ENCODE data around the gene GABPB1. TPM values are rescaled to one million over a fixed set of nuclear protein-coding genes. Genes with fewer than 3 reads are reported as not detected.

The GABPB1 gene
- total and polyA plus RNA-seq, 2 of the 13 experiments (the other 11 are each of a cell fraction or from before 2014, with no cell fraction given) = 17.5 to 39.5 TPM

DNA sequence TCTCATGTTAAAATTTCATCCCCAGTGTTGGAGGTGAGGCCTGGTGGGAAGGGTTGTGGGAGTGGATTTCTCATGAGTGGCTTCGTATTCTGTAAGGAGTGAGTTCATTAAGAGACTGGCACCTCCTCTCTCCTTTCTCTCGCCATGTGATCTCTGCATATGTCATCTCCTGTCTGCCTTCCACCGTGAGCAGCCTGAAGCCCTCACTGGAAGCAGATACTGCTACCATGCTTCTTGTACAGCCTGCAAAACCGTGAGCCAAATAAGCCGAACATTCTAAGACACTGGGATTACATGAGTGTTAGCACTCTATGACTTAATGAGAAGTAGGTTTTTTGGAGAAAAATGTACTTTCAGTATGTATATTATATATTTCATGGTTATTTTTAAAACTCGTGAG, 6.8 kb upstream of the GABPB1 start:
- Histone ChIP-seq H3K4me2 (ENCODE audit: low read depth, low read length) (no peak overlapping the region), H3K36me3 (replicated peaks in 1 of 2; ENCODE audit: control insufficient read depth in 1 of 2, insufficient read depth in 2 of 2, low read length in 2 of 2) (peaks cover 1 to 10% of the 10 kb centered on the region in 2 experiments; a peak in 3 of 5 replicates), H3K79me2 (ENCODE audit: insufficient read depth, low read length) (peaks cover 14% of the 10 kb centered on the region), H2AFZ (ENCODE audit: low read length) (no peak overlapping the region), H3K4me3 (replicated peaks in 1 of 3; ENCODE audit: insufficient read depth in 1 of 3, low read depth in 2 of 3, low read length in 3 of 3) (no peak overlapping the region), H3K9me3 (ENCODE audit: low read length) (no peaks in the 10 kb centered on the region), H4K20me1 (ENCODE audit: insufficient read depth, low read length) (peaks cover 6% of the 10 kb centered on the region; the same call in 1 of the 2 replicates), H3K4me1 (ENCODE audit: insufficient read depth, low read length) (peaks cover 26% of the 10 kb centered on the region), H3K27ac (ENCODE audit: extremely low read length, insufficient read depth, low read length) (no peak overlapping the region), H3K9ac (ENCODE audit: insufficient read depth, low read depth, low read length) (no peak overlapping the region), H3K27me3 (ENCODE audit: control insufficient read depth in 1 of 2, insufficient read depth in 2 of 2, low read length in 2 of 2) (no peaks in the 10 kb centered on the region)
- FAIRE-seq (no peak), DNase-seq (ENCODE audit: low spot score) (no peak), ATAC-seq (no peak)
- no TSS peak for BruUV-seq (replicated peaks)
- ChIA-PET CTCF (ENCODE audit: low intra/inter-chr PET ratio, low total read pairs) (no interaction called here), POLR2A (no interaction called here)
- intact Hi-C loops (cut with micrococcal nuclease; ENCODE audit: unreplicated experiment) (no loop called here), in situ Hi-C loops (cut with HindIII; ENCODE audit: extremely low pct_ligation_motif_present, low pct_unique_long_range_greater_than_20kb) (no loop called here)
- 86% methylated on average over 6 of the region's 6 CpGs for WGBS (ENCODE audit: low lambda C conversion rate)
- TF ChIP-seq JUND (CRISPR knock-in tag; IDR thresholded peaks at IDR 0.05) (no peak), HOXD1 (CRISPR knock-in tag; IDR thresholded peaks at IDR 0.05) (no peak), MATR3 (CRISPR knock-in tag; IDR thresholded peaks at IDR 0.05) (no peak), ZFP90 (CRISPR knock-in tag; IDR thresholded peaks at IDR 0.05; ENCODE audit: borderline replicate concordance) (no peak), ZNF17 (CRISPR knock-in tag; IDR thresholded peaks at IDR 0.05) (no peak), ZNF296 (CRISPR knock-in tag; conservative IDR thresholded peaks at IDR 0.05) (no peak), KMT2A (CRISPR knock-in tag; IDR thresholded peaks at IDR 0.05) (no peak), KDM3A (CRISPR knock-in tag; IDR thresholded peaks at IDR 0.05; ENCODE audit: low read depth) (no peak), CAMTA2 (CRISPR knock-in tag; IDR thresholded peaks at IDR 0.05; ENCODE audit: borderline replicate concordance) (no peak)
- TF ChIP-seq, protein P1, sequence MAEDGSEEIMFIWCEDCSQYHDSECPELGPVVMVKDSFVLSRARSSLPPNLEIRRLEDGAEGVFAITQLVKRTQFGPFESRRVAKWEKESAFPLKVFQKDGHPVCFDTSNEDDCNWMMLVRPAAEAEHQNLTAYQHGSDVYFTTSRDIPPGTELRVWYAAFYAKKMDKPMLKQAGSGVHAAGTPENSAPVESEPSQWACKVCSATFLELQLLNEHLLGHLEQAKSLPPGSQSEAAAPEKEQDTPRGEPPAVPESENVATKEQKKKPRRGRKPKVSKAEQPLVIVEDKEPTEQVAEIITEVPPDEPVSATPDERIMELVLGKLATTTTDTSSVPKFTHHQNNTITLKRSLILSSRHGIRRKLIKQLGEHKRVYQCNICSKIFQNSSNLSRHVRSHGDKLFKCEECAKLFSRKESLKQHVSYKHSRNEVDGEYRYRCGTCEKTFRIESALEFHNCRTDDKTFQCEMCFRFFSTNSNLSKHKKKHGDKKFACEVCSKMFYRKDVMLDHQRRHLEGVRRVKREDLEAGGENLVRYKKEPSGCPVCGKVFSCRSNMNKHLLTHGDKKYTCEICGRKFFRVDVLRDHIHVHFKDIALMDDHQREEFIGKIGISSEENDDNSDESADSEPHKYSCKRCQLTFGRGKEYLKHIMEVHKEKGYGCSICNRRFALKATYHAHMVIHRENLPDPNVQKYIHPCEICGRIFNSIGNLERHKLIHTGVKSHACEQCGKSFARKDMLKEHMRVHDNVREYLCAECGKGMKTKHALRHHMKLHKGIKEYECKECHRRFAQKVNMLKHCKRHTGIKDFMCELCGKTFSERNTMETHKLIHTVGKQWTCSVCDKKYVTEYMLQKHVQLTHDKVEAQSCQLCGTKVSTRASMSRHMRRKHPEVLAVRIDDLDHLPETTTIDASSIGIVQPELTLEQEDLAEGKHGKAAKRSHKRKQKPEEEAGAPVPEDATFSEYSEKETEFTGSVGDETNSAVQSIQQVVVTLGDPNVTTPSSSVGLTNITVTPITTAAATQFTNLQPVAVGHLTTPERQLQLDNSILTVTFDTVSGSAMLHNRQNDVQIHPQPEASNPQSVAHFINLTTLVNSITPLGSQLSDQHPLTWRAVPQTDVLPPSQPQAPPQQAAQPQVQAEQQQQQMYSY (CRISPR knock-in tag; IDR thresholded peaks at IDR 0.05) = no peak
- TF ChIP-seq, protein P2, sequence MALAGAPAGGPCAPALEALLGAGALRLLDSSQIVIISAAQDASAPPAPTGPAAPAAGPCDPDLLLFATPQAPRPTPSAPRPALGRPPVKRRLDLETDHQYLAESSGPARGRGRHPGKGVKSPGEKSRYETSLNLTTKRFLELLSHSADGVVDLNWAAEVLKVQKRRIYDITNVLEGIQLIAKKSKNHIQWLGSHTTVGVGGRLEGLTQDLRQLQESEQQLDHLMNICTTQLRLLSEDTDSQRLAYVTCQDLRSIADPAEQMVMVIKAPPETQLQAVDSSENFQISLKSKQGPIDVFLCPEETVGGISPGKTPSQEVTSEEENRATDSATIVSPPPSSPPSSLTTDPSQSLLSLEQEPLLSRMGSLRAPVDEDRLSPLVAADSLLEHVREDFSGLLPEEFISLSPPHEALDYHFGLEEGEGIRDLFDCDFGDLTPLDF (CRISPR knock-in tag; IDR thresholded peaks at IDR 0.05) = no peak
- TF ChIP-seq, protein P3, sequence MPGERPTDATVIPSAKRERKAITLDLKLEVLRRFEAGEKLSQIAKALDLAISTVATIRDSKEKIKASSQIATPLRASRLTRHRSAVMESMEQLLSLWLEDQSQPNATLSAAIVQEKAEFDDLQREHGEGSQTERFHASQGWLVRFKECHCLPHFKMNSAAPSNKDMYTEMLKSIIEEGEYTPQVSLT (CRISPR knock-in tag; IDR thresholded peaks at IDR 0.05; ENCODE audit: borderline replicate concordance, low read depth) = no peak
- TF ChIP-seq, protein P4, sequence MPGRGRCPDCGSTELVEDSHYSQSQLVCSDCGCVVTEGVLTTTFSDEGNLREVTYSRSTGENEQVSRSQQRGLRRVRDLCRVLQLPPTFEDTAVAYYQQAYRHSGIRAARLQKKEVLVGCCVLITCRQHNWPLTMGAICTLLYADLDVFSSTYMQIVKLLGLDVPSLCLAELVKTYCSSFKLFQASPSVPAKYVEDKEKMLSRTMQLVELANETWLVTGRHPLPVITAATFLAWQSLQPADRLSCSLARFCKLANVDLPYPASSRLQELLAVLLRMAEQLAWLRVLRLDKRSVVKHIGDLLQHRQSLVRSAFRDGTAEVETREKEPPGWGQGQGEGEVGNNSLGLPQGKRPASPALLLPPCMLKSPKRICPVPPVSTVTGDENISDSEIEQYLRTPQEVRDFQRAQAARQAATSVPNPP (CRISPR knock-in tag; IDR thresholded peaks at IDR 0.05) = no peak

Data from HepG2 (cell line).